HPDE6-E6E7 (cell line): ENCODE results near the gene SLC6A18.
A peak's percentile ranks its signal among the peaks of the same experiment; 100 is the strongest.

Experiments
- DNase-seq: peaks from one replicate; pipeline ENCODE4 v3.0.0; 2011; ENCODE audit warnings: missing footprints; ENCODE audit errors: extremely low spot score

The SLC6A18 gene

GRCh38 chr5:1231354-1231905 is 6.2 kb downstream of the SLC6A18 start:
- no peak for DNase-seq

- DNase-seq = no peak
These were observed 7.6 kb downstream of the SLC6A18 start for GRCh38 chr5:1232780-1233179.

- no peak for DNase-seq
These were observed 10.2 kb downstream of the SLC6A18 start for GRCh38 chr5:1235379-1235778.

GRCh38 chr5:1235838-1236237 is 10.7 kb downstream of the SLC6A18 start:
- no peak for DNase-seq

- DNase-seq = peak; percentile 32
These were observed 14.5 kb downstream of the SLC6A18 start for GRCh38 chr5:1239505-1240251.

GRCh38 chr5:1240496-1241260 is 15.5 kb downstream of the SLC6A18 start:
- DNase-seq = no peak

- DNase-seq = no peak
These were observed 16.4 kb downstream of the SLC6A18 start for GRCh38 chr5:1241509-1242080.

GRCh38 chr5:1242733-1243486 is 17.7 kb downstream of the SLC6A18 start:
- DNase-seq = no peak

- DNase-seq = no peak
These were observed 18.4 kb downstream of the SLC6A18 start for GRCh38 chr5:1243487-1244130.

GRCh38 chr5:1244255-1244654 is 19.1 kb downstream of the SLC6A18 start:
- no peak for DNase-seq

- no peak for DNase-seq
These were observed 19.8 kb downstream of the SLC6A18 start for GRCh38 chr5:1244976-1245375.

- no peak for DNase-seq
These were observed 20.9 kb downstream of the SLC6A18 start for GRCh38 chr5:1245905-1246576.

- no peak for DNase-seq
These were observed 21.7 kb downstream of the SLC6A18 start for GRCh38 chr5:1246711-1247431.

- no peak for DNase-seq
These were observed 22.6 kb downstream of the SLC6A18 start for GRCh38 chr5:1247811-1248210.

GRCh38 chr5:1249366-1250280 is 24.4 kb downstream of the SLC6A18 start:
- DNase-seq = no peak

- DNase-seq = no peak
These were observed 26.7 kb downstream of the SLC6A18 start for GRCh38 chr5:1251678-1252580.

GRCh38 chr5:1252681-1253080 is 27.5 kb downstream of the SLC6A18 start:
- no peak for DNase-seq
